GM19467 (cell line): ENCODE measurements around the gene TRERF1.

Experiments used
- ATAC-seq: cut with Tn5 transposase; IDR thresholded peaks from one replicate; pipeline ENCODE4 v1.9.1; 2021; ENCODE audit warnings: mild to moderate bottlenecking, moderate library complexity; ENCODE audit not compliant: unreplicated experiment

The TRERF1 gene

GRCh38 chr6:42428326-42429041 is 23.2 kb downstream of the TRERF1 start:
- no peak for ATAC-seq

- no peak for ATAC-seq
Observed at GRCh38 chr6:42427871-42428270, 23.9 kb downstream of the TRERF1 start.

- no peak for ATAC-seq
Observed at GRCh38 chr6:42426191-42426590, 25.5 kb downstream of the TRERF1 start.

GRCh38 chr6:42424906-42425474 is 26.7 kb downstream of the TRERF1 start:
- ATAC-seq = no peak

GRCh38 chr6:42423244-42423643 is 28.5 kb downstream of the TRERF1 start:
- ATAC-seq = no peak

GRCh38 chr6:42420741-42421140 is 31.0 kb downstream of the TRERF1 start:
- no peak for ATAC-seq

GRCh38 chr6:42419490-42420280 is 32.0 kb downstream of the TRERF1 start:
- ATAC-seq = no peak

GRCh38 chr6:42418724-42419123 is 33.0 kb downstream of the TRERF1 start:
- ATAC-seq = no peak

GRCh38 chr6:42417641-42418112 is 34.0 kb downstream of the TRERF1 start:
- no peak for ATAC-seq

- no peak for ATAC-seq
Observed at GRCh38 chr6:42411406-42411805, 40.3 kb downstream of the TRERF1 start.

- no peak for ATAC-seq
Observed at GRCh38 chr6:42410861-42411260, 40.9 kb downstream of the TRERF1 start.

GRCh38 chr6:42409581-42409980 is 42.1 kb downstream of the TRERF1 start:
- no peak for ATAC-seq

GRCh38 chr6:42407379-42407778 is 44.3 kb downstream of the TRERF1 start:
- ATAC-seq = no peak

GRCh38 chr6:42406306-42407280 is 45.1 kb downstream of the TRERF1 start:
- no peak for ATAC-seq

- ATAC-seq = no peak
Observed at GRCh38 chr6:42405021-42405420, 46.7 kb downstream of the TRERF1 start.

GRCh38 chr6:42404484-42404883 is 47.2 kb downstream of the TRERF1 start:
- no peak for ATAC-seq

GRCh38 chr6:42403831-42404230 is 47.9 kb downstream of the TRERF1 start:
- ATAC-seq = no peak

GRCh38 chr6:42403421-42403820 is 48.3 kb downstream of the TRERF1 start:
- ATAC-seq = no peak

- ATAC-seq = no peak
Observed at GRCh38 chr6:42402184-42402583, 49.5 kb downstream of the TRERF1 start.

- ATAC-seq = no peak
Observed at GRCh38 chr6:42401613-42401951, 50.1 kb downstream of the TRERF1 start.
